Limb (tissue), 2 donors: Measurements from ENCODE around the gene FTHL17.

ENCODE experiments used
- DNase-seq, 2 donors: peaks; one replicate each; pipeline ENCODE4 v3.0.0-alpha.2; 2016; ENCODE audit errors: extremely low spot score in 2 of 2

FTHL17 gene

DNA sequence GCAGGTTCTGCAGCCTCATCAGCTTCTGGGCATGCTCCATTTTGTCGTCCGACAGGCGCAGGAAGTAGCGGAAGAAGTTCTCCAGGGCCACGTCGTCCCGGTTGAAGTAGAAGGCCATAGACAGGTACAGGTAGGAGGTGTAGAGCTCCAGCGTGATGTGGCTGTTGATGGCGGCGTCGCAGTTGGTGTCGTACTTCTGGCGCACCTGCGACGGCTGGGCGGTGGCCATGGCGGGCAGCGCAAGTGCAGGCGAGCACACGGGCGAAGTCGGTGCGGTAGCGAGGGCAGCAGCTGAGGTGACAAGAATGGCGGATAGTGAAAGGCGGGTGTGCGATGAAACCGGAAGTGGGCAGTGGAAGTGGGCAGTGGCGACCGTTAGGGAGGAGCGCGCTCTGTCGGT, at the start of gene FTHL17:
Gene FTHL17, minus strand, starts transcription at position 317 of the 400 bp plus-strand sequence. Its CDS starts 88 bp downstream, at position 229.
- DNase-seq, result no peak

DNA sequence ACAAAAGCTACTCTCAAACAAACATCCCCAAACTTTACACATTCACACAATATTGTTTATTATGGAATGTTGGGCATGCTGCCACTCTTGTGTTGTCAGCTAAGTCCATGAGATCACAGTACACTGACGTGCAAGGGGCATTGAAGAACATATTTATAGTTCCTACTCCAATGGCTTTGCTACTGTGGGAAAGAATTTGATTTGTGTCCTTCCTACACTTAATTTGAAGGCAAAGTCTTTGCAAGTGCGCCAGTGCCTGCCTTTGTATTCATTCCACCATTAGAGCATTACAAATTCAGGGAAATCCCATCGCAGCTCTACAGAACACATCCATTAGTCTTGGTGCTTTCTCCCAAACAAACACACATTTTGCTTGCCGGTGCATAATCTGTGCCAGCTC, 45.4 kb upstream of the FTHL17 start:
- DNase-seq, result peak in 1 of 2 donors; percentile 22

DNA sequence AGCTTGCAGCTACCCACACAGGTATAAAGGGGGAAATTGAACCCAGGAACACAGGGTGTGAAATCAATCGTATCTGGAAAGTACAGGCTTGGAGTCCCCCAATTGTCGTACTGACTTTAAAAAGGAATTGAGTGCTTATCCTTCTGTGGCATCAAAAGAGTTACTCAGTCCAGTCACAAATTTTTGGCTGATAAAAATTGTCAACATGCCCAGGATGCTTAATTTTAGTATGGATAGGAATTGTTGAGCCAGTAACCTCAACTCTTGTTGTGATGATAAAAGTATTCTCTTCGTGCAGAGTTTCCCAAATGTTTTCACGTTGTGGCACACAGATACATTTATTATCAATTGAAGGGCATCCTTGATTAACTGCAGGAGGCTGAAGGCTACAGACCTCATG, 43.6 kb upstream of the FTHL17 start:
- DNase-seq, result no peak

DNA sequence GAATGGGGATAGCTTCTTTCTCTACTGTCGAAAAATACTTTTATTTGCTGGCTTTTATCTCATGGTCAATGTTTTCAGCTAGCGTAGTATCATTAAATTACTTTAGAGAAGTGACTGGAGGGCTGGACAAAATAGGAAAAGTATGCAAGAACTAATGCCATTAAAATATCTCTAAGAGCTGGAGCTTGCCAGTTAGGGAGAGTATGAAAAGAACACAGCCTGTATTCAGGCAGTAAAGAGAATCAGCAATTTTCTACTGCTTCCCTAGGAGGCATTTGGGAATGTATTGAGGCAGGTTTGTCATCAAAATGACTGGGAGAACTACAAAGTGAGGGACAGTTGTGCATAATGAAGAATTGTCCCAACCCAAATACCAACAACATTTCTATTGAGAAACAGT, 43.0 kb upstream of the FTHL17 start:
- no peak for DNase-seq

DNA sequence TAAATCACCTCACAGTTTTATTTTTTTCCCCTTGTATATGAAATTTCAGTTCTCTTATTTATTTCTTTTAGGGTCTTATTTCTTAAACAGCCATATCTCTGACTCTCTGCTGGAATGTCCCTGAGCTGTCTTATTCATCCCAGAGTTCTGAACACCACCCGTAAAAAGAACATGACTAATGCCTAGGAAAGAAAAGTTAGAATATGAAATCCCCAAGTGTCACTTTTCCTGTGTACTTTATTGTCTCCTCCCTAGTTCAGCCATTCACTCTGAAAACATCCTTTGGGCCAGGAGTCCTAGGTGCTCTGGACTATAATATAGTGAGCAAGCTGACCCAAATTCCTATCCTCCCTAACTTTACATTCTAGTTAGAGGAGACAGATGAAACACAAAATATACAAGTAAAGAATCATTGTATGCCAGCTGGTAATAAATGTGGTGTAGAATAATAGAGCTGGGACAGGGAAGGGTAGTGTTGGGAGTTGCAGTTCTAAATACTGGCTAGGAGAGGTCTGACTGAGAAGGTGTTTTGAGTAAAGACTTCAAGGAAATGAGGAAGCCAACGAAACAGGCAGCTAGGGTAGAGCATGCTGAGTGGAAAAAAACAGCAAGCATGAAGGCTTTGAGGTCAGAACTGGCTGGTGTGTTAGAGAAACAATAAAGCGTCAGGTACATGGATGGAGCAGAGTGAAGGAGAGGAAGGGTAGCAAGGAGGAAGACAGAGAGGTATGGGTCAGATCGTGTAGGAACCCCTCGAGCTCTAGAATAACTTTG, 40.6 kb upstream of the FTHL17 start:
- DNase-seq, result no peak

DNA sequence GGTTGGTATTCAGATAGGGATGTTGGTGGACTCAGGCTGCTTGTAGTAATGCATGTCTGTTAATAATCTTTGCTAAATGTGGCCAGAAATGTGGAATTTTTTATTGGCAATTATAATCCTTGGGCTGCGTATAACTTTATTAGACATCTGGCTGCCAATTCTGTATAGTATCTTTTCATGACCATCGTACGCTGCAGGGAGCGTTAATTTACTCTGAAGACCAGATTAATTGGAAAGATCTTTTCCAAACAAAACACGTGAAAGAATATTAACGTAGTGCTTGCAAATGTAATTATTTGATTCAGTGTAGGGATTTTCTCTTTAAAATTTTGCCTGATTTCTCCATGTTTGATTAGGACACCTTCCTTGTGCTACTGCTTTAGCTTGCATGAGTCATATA, 38.8 kb upstream of the FTHL17 start:
- no peak for DNase-seq

DNA sequence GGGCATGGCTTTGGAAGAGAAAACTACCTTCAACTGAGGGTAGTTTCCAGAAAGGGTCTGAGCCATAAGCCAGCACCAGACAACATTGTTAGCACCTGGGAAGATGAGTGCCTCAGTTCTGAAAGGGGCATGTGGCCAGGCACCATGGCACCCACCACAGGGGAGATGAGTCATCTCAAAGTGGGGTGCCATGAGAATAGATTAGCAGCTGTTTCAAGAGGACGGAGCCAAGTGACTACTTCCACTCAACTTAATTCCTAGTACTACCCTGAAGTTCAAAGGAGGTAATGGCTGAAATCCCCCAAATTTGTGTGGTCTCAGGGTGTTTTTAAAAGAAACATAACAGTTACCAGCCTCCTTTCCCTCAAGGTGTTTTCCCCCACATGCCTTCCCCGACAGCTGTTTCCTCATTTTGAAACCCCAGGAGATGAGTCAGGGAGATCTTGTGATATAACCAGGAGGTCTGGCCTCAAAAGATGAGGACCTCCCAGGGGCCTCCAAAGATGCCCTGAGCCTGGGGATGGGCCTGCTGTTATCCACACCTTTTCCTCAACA, 27.8 kb upstream of the FTHL17 start:
- no peak for DNase-seq

DNA sequence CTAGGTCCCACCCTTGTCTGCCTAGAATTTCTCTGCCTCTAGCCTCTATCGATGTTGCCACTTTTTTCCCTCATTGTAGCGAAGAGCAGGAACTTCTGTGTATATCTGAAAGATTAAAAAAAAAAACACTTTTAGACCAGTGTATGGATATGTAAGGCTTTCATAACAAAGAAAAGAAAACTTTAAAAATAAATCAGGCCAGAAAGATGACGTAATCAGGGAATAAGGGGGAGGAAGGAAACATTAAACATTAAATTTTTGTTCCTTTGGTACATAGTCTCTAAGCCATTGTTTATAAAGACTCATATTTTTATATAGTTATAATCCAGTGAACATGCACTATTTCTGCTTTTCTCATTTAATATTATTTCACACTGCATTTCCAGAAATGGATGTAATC, 26.2 kb upstream of the FTHL17 start:
- DNase-seq, result no peak

DNA sequence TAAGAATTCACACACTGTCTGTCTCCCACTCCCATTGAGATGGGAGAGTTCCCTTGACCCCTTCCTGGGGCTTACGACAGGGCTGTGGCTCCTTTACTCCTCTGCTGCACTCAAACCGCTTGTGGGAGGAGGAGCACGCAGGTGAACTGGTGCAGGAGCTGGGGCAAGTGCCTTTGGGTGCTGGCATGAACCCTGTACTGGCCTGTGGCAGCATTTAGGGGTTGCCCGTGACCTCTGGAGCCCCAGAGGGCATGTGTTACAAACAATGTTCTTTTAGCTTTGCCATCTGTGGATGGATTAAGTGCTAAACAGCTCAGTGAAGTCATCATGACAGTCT, 21.8 kb upstream of the FTHL17 start:
- no peak for DNase-seq

DNA sequence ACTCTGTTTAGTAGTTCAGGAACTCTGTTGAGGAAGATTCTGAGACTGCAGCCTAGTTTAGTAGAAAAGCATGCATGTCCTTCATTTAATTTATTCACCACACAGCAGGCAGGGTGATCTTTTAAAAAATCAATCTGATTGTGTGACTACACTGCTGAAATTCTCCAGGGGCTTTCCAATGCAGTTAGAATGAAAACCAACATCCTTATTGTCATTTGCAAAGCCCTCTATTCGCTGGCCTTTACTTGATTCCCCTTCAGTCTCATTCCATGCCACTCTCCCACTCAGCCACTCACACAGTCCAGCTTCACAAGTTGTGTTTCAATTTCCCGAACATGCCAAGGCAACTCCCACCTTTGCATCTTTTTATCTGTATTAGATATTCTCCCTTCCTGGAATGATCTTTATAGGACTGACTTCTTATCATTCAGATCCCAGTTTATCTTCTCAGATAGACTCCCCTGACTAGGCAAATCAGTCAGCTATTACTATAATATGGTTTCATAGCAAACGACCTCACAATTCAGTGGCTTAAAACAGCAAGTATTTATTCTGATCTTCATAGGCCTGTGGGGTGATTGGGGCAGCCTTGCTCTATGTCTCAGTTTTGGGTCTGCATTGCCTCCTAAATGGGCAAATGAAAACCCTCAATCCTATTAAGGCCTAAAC, 21.3 kb upstream of the FTHL17 start:
- DNase-seq, result no peak

DNA sequence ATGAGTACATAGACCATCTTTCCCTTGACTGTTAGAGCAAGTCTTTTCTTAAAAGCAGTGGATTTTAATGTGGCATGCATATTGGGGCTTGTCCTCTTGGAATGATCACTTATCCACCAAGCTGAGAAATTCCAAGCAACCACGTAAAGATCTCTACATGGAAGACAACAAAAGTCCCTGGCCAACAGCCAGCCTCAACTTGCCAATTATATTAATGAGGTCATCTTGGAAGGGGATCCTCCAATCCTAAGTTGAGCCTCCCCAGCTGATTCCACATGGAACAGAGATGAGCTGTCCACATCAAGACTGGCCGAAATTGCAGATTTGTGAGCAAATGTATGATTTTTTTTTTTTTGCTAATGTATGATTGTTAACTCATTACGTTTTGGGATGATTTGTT, 20.6 kb upstream of the FTHL17 start:
- DNase-seq, result no peak

DNA sequence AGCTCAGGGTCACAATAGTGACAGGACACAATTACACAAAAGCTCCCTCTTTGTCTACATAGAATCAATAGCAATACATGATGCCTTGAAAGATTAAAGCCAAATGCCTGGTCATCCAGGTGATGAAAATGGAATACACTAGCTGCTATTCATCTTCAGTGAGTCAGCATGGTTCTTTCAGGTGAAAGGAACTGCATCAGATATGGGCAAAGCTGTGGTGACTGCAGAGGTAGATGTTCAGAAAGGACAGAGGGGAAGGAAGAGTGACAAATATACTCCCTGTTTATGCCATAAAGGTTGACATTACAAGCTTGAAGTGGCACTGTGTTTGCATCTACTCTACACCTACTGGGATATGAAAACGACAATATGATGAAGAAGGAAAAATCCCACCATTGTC, 20.0 kb upstream of the FTHL17 start:
- no peak for DNase-seq

DNA sequence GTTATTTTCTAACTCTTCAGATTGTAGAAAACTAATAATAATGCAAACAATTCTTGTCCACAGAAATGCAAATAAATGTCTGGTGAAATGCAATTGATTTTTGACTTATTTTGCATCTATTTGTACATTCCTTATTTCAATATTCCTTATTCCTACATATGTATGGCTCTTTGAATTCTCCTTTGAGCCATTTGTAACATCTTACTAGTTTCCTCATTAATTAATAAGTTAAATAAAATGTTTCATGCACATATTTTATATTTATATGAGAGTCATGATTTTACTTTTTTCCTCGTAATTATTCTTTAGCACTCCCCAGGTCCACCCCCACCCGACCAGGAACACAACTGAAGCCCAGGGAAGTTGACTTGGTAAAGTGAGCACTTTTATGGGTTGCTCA, 2.7 kb upstream of the FTHL17 start:
- no peak for DNase-seq

DNA sequence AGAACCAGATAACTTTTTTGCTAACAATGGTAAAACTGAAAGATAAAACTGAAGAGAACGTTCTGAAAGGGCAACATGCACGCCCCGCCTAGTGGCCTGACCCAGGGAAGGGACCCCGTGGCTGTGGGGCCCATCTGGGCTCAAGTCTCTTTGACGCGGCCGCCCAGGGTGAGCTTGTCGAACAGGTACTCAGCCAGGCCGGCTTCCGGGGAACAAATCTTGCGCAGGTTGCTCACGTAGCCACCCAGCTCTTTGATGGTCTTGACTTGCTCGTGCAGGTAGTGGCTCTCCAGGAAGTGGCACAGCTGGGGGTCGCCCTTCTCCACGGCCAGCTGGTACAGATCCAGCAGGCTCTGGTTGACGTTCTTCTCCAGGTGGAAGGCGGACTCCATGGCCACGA, 579 bp downstream of the FTHL17 start:
- DNase-seq, result no peak

DNA sequence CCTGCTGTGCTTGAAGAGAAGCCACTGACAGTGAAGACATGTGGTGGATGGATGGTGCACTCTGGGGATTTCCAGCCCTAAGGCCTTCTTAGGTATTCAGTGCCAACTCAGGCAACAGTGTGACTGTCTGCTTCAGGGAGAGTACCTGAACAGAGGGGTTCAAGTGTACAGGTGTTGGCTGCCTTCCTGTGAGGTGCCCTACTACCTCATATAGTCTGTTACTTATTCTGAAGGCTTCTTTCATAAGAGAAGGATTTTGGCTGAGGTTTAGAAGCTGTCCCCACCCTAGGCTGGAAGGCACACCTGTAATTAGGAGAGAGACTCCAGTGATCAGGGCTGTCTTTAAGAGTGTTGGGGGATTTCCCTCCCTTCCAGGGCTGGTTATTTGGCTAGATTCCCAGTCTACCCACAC, 1.8 kb downstream of the FTHL17 start:
- no peak for DNase-seq

DNA sequence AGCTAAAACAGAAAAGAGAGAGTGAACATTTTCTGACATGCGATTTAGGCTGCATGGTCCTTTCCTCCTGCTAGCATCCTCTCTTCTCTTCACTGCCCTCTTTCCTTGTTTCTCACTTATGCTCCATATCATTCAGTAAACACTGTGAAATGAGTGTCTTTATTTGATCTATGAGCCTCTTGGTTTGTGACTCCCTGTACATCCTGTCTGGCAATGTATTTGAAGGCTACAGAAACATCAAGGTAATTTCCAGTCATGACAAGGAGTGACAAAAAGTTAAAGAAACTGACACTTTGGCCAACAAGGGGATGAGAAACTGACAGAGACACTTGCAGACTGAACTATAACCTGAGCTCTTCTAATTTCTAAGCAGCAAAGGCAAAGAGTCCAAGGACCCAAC, 8.7 kb downstream of the FTHL17 start:
- DNase-seq, result no peak

DNA sequence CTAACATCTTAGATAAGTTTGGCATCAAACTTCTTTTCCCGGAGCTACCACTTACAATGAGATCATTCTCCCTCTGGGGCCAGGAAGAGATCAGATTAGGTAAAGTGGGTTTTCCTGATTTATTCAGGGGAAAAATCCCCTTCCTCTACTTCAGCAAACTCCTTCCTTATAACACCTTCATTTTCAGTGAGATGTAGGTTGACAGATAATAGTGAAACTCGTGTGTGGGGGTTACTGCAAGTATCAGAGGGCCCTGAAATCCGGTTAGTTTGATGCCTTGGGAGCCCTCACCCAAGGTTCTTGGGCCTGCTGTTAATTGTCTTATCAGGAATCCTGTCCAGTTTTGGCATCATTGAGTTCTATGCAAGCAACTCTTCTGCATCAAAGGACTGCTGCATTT, 10.8 kb downstream of the FTHL17 start:
- DNase-seq, result no peak

DNA sequence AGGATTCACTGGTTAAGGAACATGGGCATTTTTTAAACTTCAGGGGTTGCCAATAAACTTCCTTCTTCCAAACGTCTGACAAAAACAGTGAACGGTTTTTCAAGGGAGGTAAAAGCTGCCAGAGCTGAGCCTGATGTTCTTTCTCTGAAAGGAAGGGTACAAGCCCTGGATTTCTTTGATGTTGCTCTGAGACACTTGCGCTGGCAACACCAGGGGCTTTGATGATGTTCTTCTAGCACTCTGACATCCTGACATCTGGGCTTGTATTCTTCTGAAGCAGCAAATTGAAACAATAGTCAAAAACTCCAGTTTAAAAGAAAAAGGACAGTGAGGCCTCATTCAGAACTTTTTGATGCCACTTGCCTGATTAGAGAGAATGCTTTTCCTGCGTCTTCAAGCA, 11.8 kb downstream of the FTHL17 start:
- DNase-seq, result no peak

DNA sequence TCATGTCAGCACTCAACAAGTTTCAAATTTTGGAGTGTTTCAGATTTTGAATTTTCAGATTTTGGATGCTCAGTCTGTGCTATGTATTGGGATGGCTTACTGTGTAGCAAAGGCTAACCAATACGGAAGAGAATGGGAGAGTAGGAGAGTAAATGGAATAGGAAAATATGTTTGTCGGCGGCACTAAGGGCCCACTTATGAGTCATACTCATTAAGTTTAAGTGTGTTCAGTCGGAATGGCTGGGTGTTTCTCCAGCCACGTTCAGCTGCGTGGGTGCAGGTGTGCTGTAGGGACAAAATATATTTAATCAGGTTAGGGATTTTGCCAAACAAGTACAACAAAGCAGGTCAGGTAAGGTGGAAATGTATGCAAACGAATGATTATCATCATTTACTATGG, 13.6 kb downstream of the FTHL17 start:
- DNase-seq, result no peak

DNA sequence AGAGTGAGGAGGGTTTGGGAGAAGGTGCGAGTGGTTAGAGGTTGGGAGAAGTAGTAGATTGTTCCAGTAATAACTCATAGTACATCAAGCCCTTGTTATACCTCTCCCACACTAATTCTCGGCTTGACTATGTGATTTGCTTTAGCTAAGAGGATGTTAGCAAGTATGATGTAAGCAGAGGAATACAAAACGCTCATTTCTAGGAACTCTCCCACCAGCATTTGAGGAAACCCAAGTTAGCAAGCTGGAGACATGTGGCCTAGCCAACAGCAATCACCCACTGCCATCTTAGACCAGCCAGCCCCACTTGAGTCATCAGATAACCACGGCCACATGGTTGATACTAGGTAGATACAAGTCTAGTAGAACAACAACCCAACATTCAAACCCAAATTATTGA, 14.2 kb downstream of the FTHL17 start:
- no peak for DNase-seq

DNA sequence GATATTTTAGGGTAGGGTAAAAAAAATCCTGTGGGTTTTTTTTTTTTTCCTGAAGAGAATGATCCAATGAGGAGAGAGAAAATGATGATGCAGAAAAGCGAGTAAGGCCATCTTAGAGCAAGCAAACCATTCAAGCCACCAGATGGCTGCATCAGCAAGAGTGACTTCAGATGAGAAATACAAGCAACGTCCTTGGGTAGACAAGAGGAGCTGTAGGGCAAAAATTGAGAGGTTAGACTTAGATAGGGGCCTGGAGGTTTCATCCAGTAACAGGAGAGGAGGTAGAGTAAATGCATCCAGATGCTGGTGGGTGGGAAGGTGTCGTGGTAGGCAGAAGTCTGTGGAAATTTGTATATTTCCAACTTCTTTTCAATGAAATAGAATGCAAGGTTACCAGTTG, 14.6 kb downstream of the FTHL17 start:
- no peak for DNase-seq

DNA sequence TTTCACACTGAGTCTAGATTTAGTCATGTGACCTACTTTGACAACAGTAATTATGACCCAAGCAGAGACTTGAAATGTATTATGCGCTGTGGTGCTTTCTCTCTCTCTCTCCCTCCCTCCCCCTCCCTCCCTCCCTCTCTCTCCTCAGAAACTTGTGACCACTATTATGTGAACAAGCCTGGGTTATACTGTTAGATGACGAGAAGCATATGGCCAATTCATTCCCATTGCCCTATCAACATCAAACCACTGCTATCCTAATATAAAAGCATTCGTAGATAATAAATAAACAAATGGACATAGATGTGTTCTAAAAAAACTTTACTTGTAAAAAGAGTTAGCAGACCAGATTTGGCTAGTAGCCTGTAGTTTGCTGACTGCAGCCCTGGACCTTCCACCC, 18.2 kb downstream of the FTHL17 start:
- no peak for DNase-seq

DNA sequence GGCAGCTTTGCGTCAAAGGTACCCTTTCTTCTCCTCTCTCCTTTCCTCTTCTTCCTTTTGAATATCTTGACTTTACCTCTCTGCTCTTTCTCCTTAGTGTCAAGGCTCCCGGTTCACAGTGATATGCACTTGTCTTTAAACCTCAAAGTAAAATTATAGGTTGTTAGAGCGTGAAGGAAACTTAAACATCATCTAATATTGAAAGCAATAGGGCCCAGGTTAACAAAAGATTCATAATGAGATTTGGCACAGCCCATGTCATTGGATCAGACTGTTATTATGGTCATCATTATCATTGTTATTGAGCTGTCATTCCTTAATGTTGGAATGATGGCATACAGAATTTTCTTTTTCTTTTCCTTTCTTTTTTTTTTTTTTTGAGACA, 32.5 kb downstream of the FTHL17 start:
- no peak for DNase-seq
